ENCODE measurements around the gene NFX1. TPM values are rescaled to one million over a fixed set of nuclear protein-coding genes. Genes with fewer than 3 reads are reported as not detected.
"Not testable (repeated sequence)": the region's sequence is repeated elsewhere in the genome, so short reads cannot be mapped to it uniquely, and the experiment has no call there.

Gene NFX1
- total RNA-seq, 1 donor from 2014 or later = 18.7 TPM

GRCh38 chr9:33364127-33364526 is 73.8 kb downstream of the NFX1 start:
- no peak for DNase-seq

- DNase-seq = not testable (repeated sequence)
Measured at GRCh38 chr9:33364814-33365213, 74.5 kb downstream of the NFX1 start.

GRCh38 chr9:33366979-33367480 is 76.7 kb downstream of the NFX1 start:
- DNase-seq = no peak

GRCh38 chr9:33372900-33373299 is 82.6 kb downstream of the NFX1 start:
- no peak for DNase-seq

- DNase-seq = no peak
Measured at GRCh38 chr9:33374190-33374589, 83.9 kb downstream of the NFX1 start.

GRCh38 chr9:33374634-33375237 is 84.4 kb downstream of the NFX1 start:
- DNase-seq = peak; percentile 52

- DNase-seq = no peak
Measured at GRCh38 chr9:33375238-33375840, 85.0 kb downstream of the NFX1 start.

- peak; percentile 76 for DNase-seq
Measured at GRCh38 chr9:33375841-33376321, 85.6 kb downstream of the NFX1 start.

GRCh38 chr9:33377089-33377715 is 86.9 kb downstream of the NFX1 start:
- no peak for DNase-seq

GRCh38 chr9:33378121-33378795 is 87.9 kb downstream of the NFX1 start:
- DNase-seq = no peak

GRCh38 chr9:33379666-33380389 is 89.5 kb downstream of the NFX1 start:
- DNase-seq = no peak

GRCh38 chr9:33380390-33381094 is 90.2 kb downstream of the NFX1 start:
- no peak for DNase-seq

- DNase-seq = no peak
Measured at GRCh38 chr9:33381231-33381791, 91.0 kb downstream of the NFX1 start.

GRCh38 chr9:33382397-33382796 is 92.1 kb downstream of the NFX1 start:
- not testable (repeated sequence) for DNase-seq

- not testable (repeated sequence) for DNase-seq
Measured at GRCh38 chr9:33383396-33383795, 93.1 kb downstream of the NFX1 start.

GRCh38 chr9:33385536-33385935 is 95.2 kb downstream of the NFX1 start:
- not testable (repeated sequence) for DNase-seq

GRCh38 chr9:33385979-33386640 is 95.8 kb downstream of the NFX1 start:
- DNase-seq = not testable (repeated sequence)

- DNase-seq = not testable (repeated sequence)
Measured at GRCh38 chr9:33386641-33386996, 96.3 kb downstream of the NFX1 start.

GRCh38 chr9:33386998-33387397 is 96.7 kb downstream of the NFX1 start:
- DNase-seq = not testable (repeated sequence)

- peak; percentile 23 for DNase-seq
Measured at GRCh38 chr9:33388110-33388994, 98.0 kb downstream of the NFX1 start.

Measured in occipital lobe (tissue), 2 donors.